HepG2 (cell line): ENCODE data around the gene CDC42BPG. TPM values are rescaled to one million over a fixed set of nuclear protein-coding genes. Genes with fewer than 3 reads are reported as not detected.

ENCODE experiments used
- ARNTL ChIP-seq: sonication (generic); formaldehyde crosslinking; IDR thresholded peaks from 2 replicates; pipeline ENCODE4 v1.4.0; 2020; ENCODE audit warnings: mild to moderate bottlenecking, missing genetic modification reagents
- CENPT ChIP-seq: sonication (generic); formaldehyde crosslinking; IDR thresholded peaks from 2 replicates; pipeline ENCODE4 v1.8.0; 2022; ENCODE audit warnings: low read depth, mild to moderate bottlenecking, moderate library complexity, missing genetic modification reagents
- EP300 ChIP-seq, 3 experiments: sonication (generic) in 1 of 3; formaldehyde crosslinking in 1 of 3; IDR thresholded peaks; 2 replicates each; pipeline versions ENCODE4 v1.5.1 to v1.6.1; 2011 to 2020; ENCODE audit warnings: low read depth in 2 of 3, low read length in 2 of 3, borderline replicate concordance in 1 of 3, improper control_type of control experiment in 1 of 3, mild to moderate bottlenecking in 1 of 3, missing genetic modification reagents in 1 of 3, moderate library complexity in 1 of 3
- FOXK2 ChIP-seq: fragments of 450-650 bp; IDR thresholded peaks from 2 replicates; pipeline ENCODE4 v1.6.1; 2016
- GABPB1 ChIP-seq: IDR thresholded peaks from 2 replicates; pipeline ENCODE4 v1.6.1; 2016; ENCODE audit warnings: mild to moderate bottlenecking, missing genetic modification reagents, moderate library complexity, missing compliant biosample characterization
- IKZF4 ChIP-seq: sonication (generic); formaldehyde crosslinking; IDR thresholded peaks from 2 replicates; pipeline ENCODE4 v1.5.1; 2020; ENCODE audit warnings: borderline replicate concordance, mild to moderate bottlenecking, low read depth, missing genetic modification reagents; ENCODE audit errors: not compliant biosample characterization
- MATR3 ChIP-seq: sonication (generic); formaldehyde crosslinking; IDR thresholded peaks from 2 replicates; pipeline ENCODE4 v1.4.0; 2020; ENCODE audit warnings: missing genetic modification reagents
- MED8 ChIP-seq: sonication (generic); formaldehyde crosslinking; IDR thresholded peaks from 2 replicates; pipeline ENCODE4 v1.8.1; 2023; ENCODE audit warnings: mild to moderate bottlenecking, missing genetic modification reagents; ENCODE audit not compliant: insufficient replicate concordance
- NCOA2 ChIP-seq: sonication (generic); formaldehyde crosslinking; IDR thresholded peaks from 2 replicates; pipeline ENCODE4 v1.8.0; 2022; ENCODE audit warnings: inconsistent platforms
- PCBP2 ChIP-seq: fragments of 200-400 bp; formaldehyde crosslinking; optimal IDR thresholded peaks from 2 replicates; pipeline ENCODE3; 2018; ENCODE audit warnings: low read length, low read depth; ENCODE audit not compliant: poor library complexity, severe bottlenecking
- PTBP1 ChIP-seq: fragments of 200-400 bp; formaldehyde crosslinking; IDR thresholded peaks from 2 replicates; pipeline ENCODE4 v1.6.1; 2018; ENCODE audit warnings: low read length, low read depth; ENCODE audit not compliant: poor library complexity, severe bottlenecking
- RFX5 ChIP-seq: IDR thresholded peaks from 2 replicates; pipeline ENCODE4 v1.6.1; 2011; ENCODE audit warnings: low read depth, low read length, improper control_type of control experiment
- TARDBP ChIP-seq: sonication (generic); formaldehyde crosslinking; IDR thresholded peaks from 2 replicates; pipeline ENCODE4 v1.8.0; 2022; ENCODE audit warnings: mild to moderate bottlenecking, missing genetic modification reagents
- ZNF205 ChIP-seq: IDR thresholded peaks from 2 replicates; pipeline ENCODE4 v1.6.1; 2018; ENCODE audit warnings: missing biosample characterization, missing genetic modification reagents
- ZNF253 ChIP-seq: sonication (generic); formaldehyde crosslinking; IDR thresholded peaks from 2 replicates; pipeline ENCODE4 v1.8.0; 2022; ENCODE audit warnings: mild to moderate bottlenecking, missing genetic modification reagents, borderline replicate concordance
- ZNF556 ChIP-seq: sonication (generic); formaldehyde crosslinking; IDR thresholded peaks from 2 replicates; pipeline ENCODE4 v1.4.0; 2020; ENCODE audit warnings: mild to moderate bottlenecking, missing genetic modification reagents, borderline replicate concordance
- polyA plus RNA-seq, 8 experiments: library from polyadenylated mRNA; depleted of rRNA in 3 of 8; stranded (reverse) in 7 of 8; unstranded in 1 of 8; fragments of >200 nt; fragmentation: Illumina TruSeq in 4 of 8; extraction: Trizol in 4 of 8; gene quantifications; 2 replicates each; pipeline versions ENCODE4 v1.2.1 to v1.2.3, GENCODE V29; 2011 to 2016; ENCODE audit warnings: low read depth in 4 of 8, missing spikeins in 1 of 8, mixed read lengths in 1 of 8; ENCODE audit not compliant: insufficient read depth in 1 of 8
- total RNA-seq, 5 experiments: library from RNA; depleted of rRNA; stranded (reverse); fragments of >200 nt; fragmentation: Illumina TruSeq; extraction: Trizol; gene quantifications; 2 replicates each; pipeline ENCODE4 v1.2.3, GENCODE V29; 2016; ENCODE audit warnings: low read depth in 1 of 5
- TF ChIP-seq, protein P1 (sequence below): sonication (generic); formaldehyde crosslinking; IDR thresholded peaks from 2 replicates; pipeline ENCODE4 v1.8.1; 2023; ENCODE audit warnings: mild to moderate bottlenecking, moderate library complexity, missing genetic modification reagents
- TF ChIP-seq, protein P2 (sequence below): sonication (generic); formaldehyde crosslinking; IDR thresholded peaks from 2 replicates; pipeline ENCODE4 v1.4.0; 2020; ENCODE audit warnings: missing genetic modification reagents
- TF ChIP-seq, protein P3 (sequence below): sonication (generic); formaldehyde crosslinking; IDR thresholded peaks from 2 replicates; pipeline ENCODE4 v1.4.0; 2020; ENCODE audit warnings: missing genetic modification reagents
- TF ChIP-seq, protein P4 (sequence below): sonication (generic); formaldehyde crosslinking; IDR thresholded peaks from 2 replicates; pipeline ENCODE4 v1.8.1; 2023; ENCODE audit warnings: mild to moderate bottlenecking, inconsistent platforms, moderate library complexity, missing genetic modification reagents, borderline replicate concordance
- TF ChIP-seq, protein P5 (sequence below): sonication (generic); formaldehyde crosslinking; conservative IDR thresholded peaks from 2 replicates; pipeline ENCODE4 v1.4.0; 2020; ENCODE audit warnings: missing genetic modification reagents

The CDC42BPG gene
- total and polyA plus RNA-seq, 2 of the 13 experiments (the other 11 are each of a cell fraction or from before 2014, with no cell fraction given), result 0.55 to 1.4 TPM

DNA sequence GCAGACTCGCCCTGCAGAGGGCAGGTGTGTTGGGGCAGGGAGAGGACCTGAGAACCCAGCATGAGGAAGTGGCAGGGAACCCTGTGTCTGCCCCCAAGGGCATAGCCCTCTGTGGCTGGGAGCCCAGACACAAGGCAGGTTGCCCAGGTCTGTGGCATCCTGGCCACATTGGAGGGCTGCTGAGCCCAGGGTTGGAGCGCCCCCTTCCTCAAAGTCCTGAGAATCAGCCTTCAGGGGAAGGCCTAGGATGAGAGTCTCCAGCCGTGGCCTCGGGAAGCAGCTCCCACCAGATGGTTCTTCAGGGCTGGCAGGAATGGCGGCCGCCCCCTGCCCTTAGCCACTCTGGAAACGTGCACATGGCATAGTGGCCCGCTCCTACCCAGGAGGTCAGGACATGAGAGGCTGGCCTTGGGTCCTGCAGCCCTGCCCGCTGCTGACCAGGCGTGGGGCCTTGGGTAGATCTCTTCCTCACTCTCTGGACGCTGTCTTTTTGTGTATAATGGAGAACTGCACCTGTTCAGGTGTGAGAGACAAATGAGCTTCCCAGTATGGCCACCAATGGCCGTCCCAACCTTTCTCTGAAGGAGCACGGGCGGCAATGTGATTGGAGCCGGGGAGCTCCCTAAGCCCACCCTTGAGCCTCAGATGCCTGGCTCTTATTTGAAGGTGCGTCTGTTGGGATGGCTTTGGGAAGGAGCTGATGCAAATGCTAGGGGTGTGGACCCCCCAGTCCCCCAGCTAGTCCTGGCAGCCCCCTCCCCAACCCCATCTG is 4.6 kb upstream of the CDC42BPG start (continued):
- TF ChIP-seq IKZF4 (CRISPR knock-in tag), result no peak
- no peak for TF ChIP-seq NCOA2
- TF ChIP-seq ZNF556 (CRISPR knock-in tag), result no peak
- no peak for TF ChIP-seq ZNF253 (CRISPR knock-in tag)
- TF ChIP-seq, protein P1, sequence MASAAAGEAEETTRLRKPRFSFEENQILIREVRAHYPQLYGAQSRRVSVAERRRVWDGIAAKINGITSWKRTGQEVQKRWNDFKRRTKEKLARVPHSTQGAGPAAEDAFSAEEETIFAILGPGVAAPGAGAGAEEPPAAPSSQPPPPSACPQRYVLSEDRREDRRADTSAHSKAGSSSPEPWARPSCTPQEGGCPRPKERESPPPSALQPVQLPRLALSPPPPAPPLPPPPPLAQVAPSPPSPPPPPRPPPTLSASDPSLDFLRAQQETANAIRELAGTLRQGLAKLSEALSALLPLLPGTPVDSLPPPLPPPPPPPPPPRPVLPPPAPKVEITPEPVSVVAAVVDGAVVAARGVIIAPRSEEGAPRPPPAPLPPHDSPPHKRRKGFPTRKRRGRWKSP, result no peak
- TF ChIP-seq CENPT (CRISPR knock-in tag), result no peak
- TF ChIP-seq TARDBP (CRISPR knock-in tag), result no peak
- TF ChIP-seq, protein P2, sequence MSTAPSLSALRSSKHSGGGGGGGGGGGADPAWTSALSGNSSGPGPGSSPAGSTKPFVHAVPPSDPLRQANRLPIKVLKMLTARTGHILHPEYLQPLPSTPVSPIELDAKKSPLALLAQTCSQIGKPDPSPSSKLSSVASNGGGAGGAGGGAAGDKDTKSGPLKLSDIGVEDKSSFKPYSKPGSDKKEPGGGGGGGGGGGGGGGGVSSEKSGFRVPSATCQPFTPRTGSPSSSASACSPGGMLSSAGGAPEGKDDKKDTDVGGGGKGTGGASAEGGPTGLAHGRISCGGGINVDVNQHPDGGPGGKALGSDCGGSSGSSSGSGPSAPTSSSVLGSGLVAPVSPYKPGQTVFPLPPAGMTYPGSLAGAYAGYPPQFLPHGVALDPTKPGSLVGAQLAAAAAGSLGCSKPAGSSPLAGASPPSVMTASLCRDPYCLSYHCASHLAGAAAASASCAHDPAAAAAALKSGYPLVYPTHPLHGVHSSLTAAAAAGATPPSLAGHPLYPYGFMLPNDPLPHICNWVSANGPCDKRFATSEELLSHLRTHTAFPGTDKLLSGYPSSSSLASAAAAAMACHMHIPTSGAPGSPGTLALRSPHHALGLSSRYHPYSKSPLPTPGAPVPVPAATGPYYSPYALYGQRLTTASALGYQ, result no peak
- no peak for TF ChIP-seq RFX5
- TF ChIP-seq PTBP1, result no peak
- TF ChIP-seq, protein P3, sequence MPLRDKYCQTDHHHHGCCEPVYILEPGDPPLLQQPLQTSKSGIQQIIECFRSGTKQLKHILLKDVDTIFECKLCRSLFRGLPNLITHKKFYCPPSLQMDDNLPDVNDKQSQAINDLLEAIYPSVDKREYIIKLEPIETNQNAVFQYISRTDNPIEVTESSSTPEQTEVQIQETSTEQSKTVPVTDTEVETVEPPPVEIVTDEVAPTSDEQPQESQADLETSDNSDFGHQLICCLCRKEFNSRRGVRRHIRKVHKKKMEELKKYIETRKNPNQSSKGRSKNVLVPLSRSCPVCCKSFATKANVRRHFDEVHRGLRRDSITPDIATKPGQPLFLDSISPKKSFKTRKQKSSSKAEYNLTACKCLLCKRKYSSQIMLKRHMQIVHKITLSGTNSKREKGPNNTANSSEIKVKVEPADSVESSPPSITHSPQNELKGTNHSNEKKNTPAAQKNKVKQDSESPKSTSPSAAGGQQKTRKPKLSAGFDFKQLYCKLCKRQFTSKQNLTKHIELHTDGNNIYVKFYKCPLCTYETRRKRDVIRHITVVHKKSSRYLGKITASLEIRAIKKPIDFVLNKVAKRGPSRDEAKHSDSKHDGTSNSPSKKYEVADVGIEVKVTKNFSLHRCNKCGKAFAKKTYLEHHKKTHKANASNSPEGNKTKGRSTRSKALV, result no peak
- TF ChIP-seq PCBP2, result no peak
- TF ChIP-seq ZNF205 (CRISPR knock-in tag), result no peak
- TF ChIP-seq EP300 (IDR thresholded peaks at IDR 0.05; ENCODE audit: low read depth in 2 of 2, low read length in 2 of 2), result no peak
- no peak for TF ChIP-seq EP300 (CRISPR knock-in tag; IDR thresholded peaks at IDR 0.05; ENCODE audit: borderline replicate concordance)
- TF ChIP-seq GABPB1 (CRISPR knock-in tag), result peak; percentile 34; the same call in 1 of the 2 replicates
- TF ChIP-seq, protein P4, sequence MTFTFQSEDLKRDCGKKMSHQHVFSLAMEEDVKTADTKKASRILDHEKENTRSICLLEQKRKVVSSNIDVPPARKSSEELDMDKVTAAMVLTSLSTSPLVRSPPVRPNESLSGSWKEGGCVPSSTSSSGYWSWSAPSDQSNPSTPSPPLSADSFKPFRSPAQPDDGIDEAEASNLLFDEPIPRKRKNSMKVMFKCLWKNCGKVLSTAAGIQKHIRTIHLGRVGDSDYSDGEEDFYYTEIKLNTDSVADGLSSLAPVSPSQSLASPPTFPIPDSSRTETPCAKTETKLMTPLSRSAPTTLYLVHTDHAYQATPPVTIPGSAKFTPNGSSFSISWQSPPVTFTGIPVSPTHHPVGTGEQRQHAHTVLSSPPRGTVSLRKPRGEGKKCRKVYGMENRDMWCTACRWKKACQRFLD (CRISPR knock-in tag), result no peak
- TF ChIP-seq MATR3 (CRISPR knock-in tag), result no peak
- TF ChIP-seq FOXK2, result no peak
- TF ChIP-seq ARNTL (CRISPR knock-in tag), result no peak
- no peak for TF ChIP-seq MED8 (CRISPR knock-in tag)
- TF ChIP-seq, protein P5, sequence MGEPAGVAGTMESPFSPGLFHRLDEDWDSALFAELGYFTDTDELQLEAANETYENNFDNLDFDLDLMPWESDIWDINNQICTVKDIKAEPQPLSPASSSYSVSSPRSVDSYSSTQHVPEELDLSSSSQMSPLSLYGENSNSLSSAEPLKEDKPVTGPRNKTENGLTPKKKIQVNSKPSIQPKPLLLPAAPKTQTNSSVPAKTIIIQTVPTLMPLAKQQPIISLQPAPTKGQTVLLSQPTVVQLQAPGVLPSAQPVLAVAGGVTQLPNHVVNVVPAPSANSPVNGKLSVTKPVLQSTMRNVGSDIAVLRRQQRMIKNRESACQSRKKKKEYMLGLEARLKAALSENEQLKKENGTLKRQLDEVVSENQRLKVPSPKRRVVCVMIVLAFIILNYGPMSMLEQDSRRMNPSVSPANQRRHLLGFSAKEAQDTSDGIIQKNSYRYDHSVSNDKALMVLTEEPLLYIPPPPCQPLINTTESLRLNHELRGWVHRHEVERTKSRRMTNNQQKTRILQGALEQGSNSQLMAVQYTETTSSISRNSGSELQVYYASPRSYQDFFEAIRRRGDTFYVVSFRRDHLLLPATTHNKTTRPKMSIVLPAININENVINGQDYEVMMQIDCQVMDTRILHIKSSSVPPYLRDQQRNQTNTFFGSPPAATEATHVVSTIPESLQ (CRISPR knock-in tag), result no peak
